Measurements from ENCODE around the gene OR10D3. TPM values are rescaled to one million over a fixed set of nuclear protein-coding genes. Genes with fewer than 3 reads are reported as not detected.

Gene OR10D3, protein sequence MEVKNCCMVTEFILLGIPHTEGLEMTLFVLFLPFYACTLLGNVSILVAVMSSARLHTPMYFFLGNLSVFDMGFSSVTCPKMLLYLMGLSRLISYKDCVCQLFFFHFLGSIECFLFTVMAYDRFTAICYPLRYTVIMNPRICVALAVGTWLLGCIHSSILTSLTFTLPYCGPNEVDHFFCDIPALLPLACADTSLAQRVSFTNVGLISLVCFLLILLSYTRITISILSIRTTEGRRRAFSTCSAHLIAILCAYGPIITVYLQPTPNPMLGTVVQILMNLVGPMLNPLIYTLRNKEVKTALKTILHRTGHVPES
- total RNA-seq = not detected in 2 replicates
- long read RNA-seq = 0 reads

DNA sequence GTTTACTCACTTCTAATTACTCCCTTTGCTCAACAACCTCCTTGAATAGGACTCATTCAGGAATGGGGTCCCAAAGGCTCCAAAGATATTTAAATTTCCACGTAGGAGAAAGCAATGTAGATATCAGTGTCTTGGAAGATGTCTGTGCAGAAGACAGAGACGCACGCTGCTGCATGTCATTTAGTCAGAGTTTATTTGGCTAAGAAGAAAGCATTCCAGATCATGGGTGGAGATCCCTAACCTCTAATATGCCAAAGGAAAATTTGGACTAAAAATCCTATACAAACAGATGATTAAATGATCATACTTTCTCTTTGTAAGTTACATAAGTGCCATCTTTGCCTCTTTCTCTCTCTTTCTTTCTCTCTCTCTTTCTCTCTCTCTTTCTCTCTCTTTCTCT lies at the start of gene OR10D3:
OR10D3 (plus strand) TSS at position 278 of the 400 bp plus-strand sequence. CDS start 1,925 bp downstream, outside the sequence.
- H3K27ac Mint-ChIP-seq = no peak within 1 kb of the TSS
- TF ChIP-seq CTCF (IDR thresholded peaks at IDR 0.05; ENCODE audit: unreplicated experiment) = no peak
- no peaks in the 10 kb centered on the region for H3K27me3 Mint-ChIP-seq
- no peak within 1 kb of the TSS for H3K4me3 Mint-ChIP-seq (ENCODE audit: low read depth)
- H3K36me3 Mint-ChIP-seq (ENCODE audit: insufficient read depth) = no peaks in the 10 kb centered on the region
- peaks cover 4% of the 10 kb centered on the region for H3K4me1 Mint-ChIP-seq (ENCODE audit: low read depth)
- peaks cover 4% of the 10 kb centered on the region for H3K9me3 Mint-ChIP-seq (ENCODE audit: low read depth)
- DNase-seq (ENCODE audit: low spot score, unreplicated experiment) = no peak

DNA sequence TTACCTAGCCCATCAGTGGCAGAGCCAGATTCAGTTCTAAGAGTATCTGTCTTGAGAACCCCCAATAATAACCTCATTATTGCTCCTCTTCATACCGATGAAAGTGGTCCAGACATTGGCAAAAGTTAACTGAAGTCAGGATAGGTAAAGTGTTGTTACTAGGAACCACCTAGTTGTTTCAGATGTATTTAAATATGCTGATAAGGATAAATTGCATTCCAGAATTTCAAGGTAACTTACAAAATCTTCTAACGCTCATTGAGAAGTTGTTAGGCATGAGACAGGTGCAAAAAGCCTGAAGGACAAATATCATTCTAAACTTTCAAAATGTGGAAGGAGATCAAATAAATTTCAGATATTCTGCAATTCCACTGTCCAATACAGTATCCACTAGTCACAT lies 40.1 kb upstream of the OR10D3 start:
- H3K4me1 Mint-ChIP-seq (ENCODE audit: low read depth) = no peaks in the 10 kb centered on the region
- no peak overlapping the region for H3K27ac Mint-ChIP-seq
- H3K4me3 Mint-ChIP-seq (ENCODE audit: low read depth) = no peak overlapping the region
- no peak for TF ChIP-seq CTCF (IDR thresholded peaks at IDR 0.05; ENCODE audit: unreplicated experiment)
- no peak for DNase-seq (ENCODE audit: low spot score, unreplicated experiment)
- H3K9me3 Mint-ChIP-seq (ENCODE audit: low read depth) = peaks cover 17% of the 10 kb centered on the region
- peaks cover 21% of the 10 kb centered on the region for H3K36me3 Mint-ChIP-seq (ENCODE audit: insufficient read depth)
- no peaks in the 10 kb centered on the region for H3K27me3 Mint-ChIP-seq

DNA sequence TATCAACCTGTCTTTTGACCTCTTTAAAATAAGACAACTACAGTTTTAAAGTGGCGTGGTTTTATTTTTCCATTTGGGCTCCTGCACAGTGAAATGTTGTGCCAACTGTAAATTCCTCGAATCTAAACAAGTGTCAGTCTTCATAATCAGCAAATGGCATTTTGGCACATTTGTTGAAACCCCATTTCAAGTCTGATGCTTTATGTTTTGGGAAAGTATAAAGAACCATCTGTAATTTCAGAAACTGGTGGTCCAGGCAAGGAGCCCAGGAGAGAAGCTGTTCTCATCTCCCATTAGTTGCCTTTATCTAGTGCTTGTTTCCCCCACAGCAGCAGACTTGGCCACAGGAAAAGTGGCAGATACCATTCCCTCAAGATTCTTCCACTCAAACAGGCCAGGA lies 35.2 kb upstream of the OR10D3 start:
- H3K27ac Mint-ChIP-seq = no peak overlapping the region
- TF ChIP-seq CTCF (IDR thresholded peaks at IDR 0.05; ENCODE audit: unreplicated experiment) = no peak
- no peak overlapping the region for H3K4me3 Mint-ChIP-seq (ENCODE audit: low read depth)
- H3K36me3 Mint-ChIP-seq (ENCODE audit: insufficient read depth) = peaks cover 9% of the 10 kb centered on the region
- no peaks in the 10 kb centered on the region for H3K4me1 Mint-ChIP-seq (ENCODE audit: low read depth)
- no peaks in the 10 kb centered on the region for H3K27me3 Mint-ChIP-seq
- no peak for DNase-seq (ENCODE audit: low spot score, unreplicated experiment)
- H3K9me3 Mint-ChIP-seq (ENCODE audit: low read depth) = peaks cover 9% of the 10 kb centered on the region

DNA sequence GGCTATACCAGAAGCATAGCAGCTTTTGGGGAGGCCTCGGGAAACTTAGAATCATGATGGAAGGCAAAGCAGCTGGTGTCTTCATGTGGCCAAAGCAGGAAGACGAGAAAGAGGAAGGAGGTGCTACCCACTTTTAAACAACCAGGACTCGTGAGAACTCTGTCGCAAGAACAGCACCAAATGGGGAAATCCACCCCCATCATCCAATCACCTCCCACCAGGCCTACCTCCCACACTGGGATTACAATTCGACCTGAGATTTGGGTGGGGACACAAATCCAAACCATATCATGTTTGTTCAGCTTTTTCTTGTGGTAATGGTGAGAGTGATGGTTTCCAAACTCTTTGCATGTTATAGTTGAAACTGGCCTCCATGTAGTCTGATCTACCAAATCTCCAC lies 32.5 kb upstream of the OR10D3 start:
- H3K4me1 Mint-ChIP-seq (ENCODE audit: low read depth) = no peaks in the 10 kb centered on the region

More for the DNA sequence above, 32.5 kb upstream of the OR10D3 start:
- Mint-ChIP-seq H3K4me3 (ENCODE audit: low read depth) (no peak overlapping the region), H3K27ac (no peak overlapping the region), H3K9me3 (ENCODE audit: low read depth) (peaks cover 9% of the 10 kb centered on the region), H3K27me3 (no peaks in the 10 kb centered on the region), H3K36me3 (ENCODE audit: insufficient read depth) (peaks cover 9% of the 10 kb centered on the region)
- TF ChIP-seq CTCF (IDR thresholded peaks at IDR 0.05; ENCODE audit: unreplicated experiment) = no peak
- no peak for DNase-seq (ENCODE audit: low spot score, unreplicated experiment)

All from progenitor cell of endocrine pancreas (in vitro differentiated cells).